Measurements from ENCODE around the gene CCNK.

DNA sequence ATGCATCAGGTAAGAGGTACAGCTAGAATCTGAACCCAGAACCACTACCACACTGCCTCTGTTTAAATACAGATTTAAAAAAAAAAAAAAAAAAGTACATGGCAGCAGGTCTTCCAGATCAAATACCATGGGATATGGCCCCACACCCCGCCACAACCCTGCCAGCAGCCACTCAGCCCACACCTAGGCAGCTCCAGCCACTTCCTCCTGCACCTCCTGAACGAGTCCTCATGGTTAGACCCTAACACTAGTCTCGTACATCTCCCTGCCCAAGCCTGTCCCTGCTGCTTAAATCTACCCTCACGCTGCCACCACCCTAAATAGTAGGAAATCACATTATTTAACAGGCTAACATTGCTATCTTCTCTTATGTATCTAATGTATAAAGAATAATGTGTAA, 13.1 kb upstream of the CCNK start:
- TF ChIP-seq GABPA (IDR thresholded peaks at IDR 0.05; ENCODE audit: low read depth, low read length) (no peak), GABPA (CRISPR knock-in tag; IDR thresholded peaks at IDR 0.05; ENCODE audit: low read depth) (no peak), STAG1 (CRISPR knock-in tag; IDR thresholded peaks at IDR 0.05) (no peak), MTA3 (CRISPR knock-in tag; IDR thresholded peaks at IDR 0.05) (no peak), FOXO1 (CRISPR knock-in tag; IDR thresholded peaks at IDR 0.05) (no peak), CBX2 (IDR thresholded peaks at IDR 0.05; ENCODE audit: low read depth, low read length) (no peak), CBX2 (CRISPR knock-in tag; IDR thresholded peaks at IDR 0.05; ENCODE audit: low read depth) (no peak), NBN (conservative IDR thresholded peaks at IDR 0.05) (no peak), AGO2 (optimal IDR thresholded peaks at IDR 0.05; ENCODE audit: low read depth, low read length) (no peak), RFX3 (CRISPR knock-in tag; IDR thresholded peaks at IDR 0.05) (no peak), CTCF (CRISPR knock-in tag; IDR thresholded peaks at IDR 0.05) (no peak), ZFP36L1 (CRISPR knock-in tag; IDR thresholded peaks at IDR 0.05) (no peak)
- TF ChIP-seq, protein P1, sequence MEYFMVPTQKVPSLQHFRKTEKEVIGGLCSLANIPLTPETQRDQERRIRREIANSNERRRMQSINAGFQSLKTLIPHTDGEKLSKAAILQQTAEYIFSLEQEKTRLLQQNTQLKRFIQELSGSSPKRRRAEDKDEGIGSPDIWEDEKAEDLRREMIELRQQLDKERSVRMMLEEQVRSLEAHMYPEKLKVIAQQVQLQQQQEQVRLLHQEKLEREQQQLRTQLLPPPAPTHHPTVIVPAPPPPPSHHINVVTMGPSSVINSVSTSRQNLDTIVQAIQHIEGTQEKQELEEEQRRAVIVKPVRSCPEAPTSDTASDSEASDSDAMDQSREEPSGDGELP (IDR thresholded peaks at IDR 0.05; ENCODE audit: borderline replicate concordance, low read depth) = no peak
- TF ChIP-seq, protein P2, sequence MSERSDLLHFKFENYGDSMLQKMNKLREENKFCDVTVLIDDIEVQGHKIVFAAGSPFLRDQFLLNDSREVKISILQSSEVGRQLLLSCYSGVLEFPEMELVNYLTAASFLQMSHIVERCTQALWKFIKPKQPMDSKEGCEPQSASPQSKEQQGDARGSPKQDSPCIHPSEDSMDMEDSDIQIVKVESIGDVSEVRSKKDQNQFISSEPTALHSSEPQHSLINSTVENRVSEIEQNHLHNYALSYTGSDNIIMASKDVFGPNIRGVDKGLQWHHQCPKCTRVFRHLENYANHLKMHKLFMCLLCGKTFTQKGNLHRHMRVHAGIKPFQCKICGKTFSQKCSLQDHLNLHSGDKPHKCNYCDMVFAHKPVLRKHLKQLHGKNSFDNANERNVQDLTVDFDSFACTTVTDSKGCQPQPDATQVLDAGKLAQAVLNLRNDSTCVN (CRISPR knock-in tag; IDR thresholded peaks at IDR 0.05; ENCODE audit: borderline replicate concordance) = no peak

All from HepG2 (cell line).